Activated naive CD8-positive, alpha-beta T cell treated with anti-CD3 and anti-CD28 coated beads for 36 hours (primary cell): ENCODE measurements around the gene STRIP2. TPM values are rescaled to one million over a fixed set of nuclear protein-coding genes. Genes with fewer than 3 reads are reported as not detected.
"Not testable (repeated sequence)": the region's sequence is repeated elsewhere in the genome, so short reads cannot be mapped to it uniquely, and the experiment has no call there.

Source experiments
- DNase-seq: peaks from one replicate; pipeline ENCODE4 v3.0.0; 2021
- H3K27ac Mint-ChIP-seq: one replicate; pipeline ENCODE4 v1.8.0; 2022; ENCODE audit warnings: mild to moderate bottlenecking, moderate library complexity, mixed read lengths
- H3K27me3 Mint-ChIP-seq: one replicate; pipeline ENCODE4 v1.8.0; 2022; ENCODE audit warnings: mild to moderate bottlenecking, mixed read lengths
- H3K36me3 Mint-ChIP-seq: one replicate; pipeline ENCODE4 v1.8.0; 2021; ENCODE audit warnings: mild to moderate bottlenecking, mixed read lengths
- H3K4me1 Mint-ChIP-seq: one replicate; pipeline ENCODE4 v1.8.0; 2021; ENCODE audit warnings: mixed read lengths
- H3K4me3 Mint-ChIP-seq: one replicate; pipeline ENCODE4 v1.8.0; 2022; ENCODE audit warnings: mild to moderate bottlenecking, moderate library complexity, mixed read lengths
- H3K9me3 Mint-ChIP-seq: one replicate; pipeline ENCODE4 v1.8.0; 2022; ENCODE audit warnings: mixed read lengths
- total RNA-seq, 2 experiments: library from RNA; stranded (reverse); gene quantifications; one replicate each; pipeline ENCODE4 v1.2.3, GENCODE V29; 2021

STRIP2 gene
- total RNA-seq, 2 experiments from 2014 or later, result 6.9 to 7.9 TPM

GRCh38 chr7:129401967-129402860 is 32.0 kb upstream of the STRIP2 start:
- no peak for DNase-seq
- H3K27me3 Mint-ChIP-seq, result no peaks in the 10 kb centered on the region
- H3K9me3 Mint-ChIP-seq, result no peaks in the 10 kb centered on the region
- H3K4me3 Mint-ChIP-seq, result no peak overlapping the region
- peaks cover 2% of the 10 kb centered on the region for H3K36me3 Mint-ChIP-seq
- H3K27ac Mint-ChIP-seq, result no peak overlapping the region
- H3K4me1 Mint-ChIP-seq, result no peaks in the 10 kb centered on the region

- Mint-ChIP-seq H3K27ac (no peak overlapping the region), H3K9me3 (no peaks in the 10 kb centered on the region)
Observed at GRCh38 chr7:129405527-129405926, 28.7 kb upstream of the STRIP2 start.

GRCh38 chr7:129410238-129410637 is 24.0 kb upstream of the STRIP2 start:
- H3K36me3 Mint-ChIP-seq, result peaks cover 35% of the 10 kb centered on the region
- DNase-seq, H3K27me3 Mint-ChIP-seq, H3K4me1 Mint-ChIP-seq, H3K27ac Mint-ChIP-seq, H3K9me3 Mint-ChIP-seq, H3K4me3 Mint-ChIP-seq: not testable (repeated sequence)

More at GRCh38 chr7:129405527-129405926, 28.7 kb upstream of the STRIP2 start:
- H3K4me1 Mint-ChIP-seq, result no peaks in the 10 kb centered on the region
- H3K4me3 Mint-ChIP-seq, result no peak overlapping the region
- H3K36me3 Mint-ChIP-seq, result peaks cover 15% of the 10 kb centered on the region
- H3K27me3 Mint-ChIP-seq, result no peaks in the 10 kb centered on the region
- no peak for DNase-seq

GRCh38 chr7:129412501-129412900 is 21.7 kb upstream of the STRIP2 start:
- Mint-ChIP-seq H3K36me3 (peaks cover 33% of the 10 kb centered on the region), H3K27ac (no peak overlapping the region), H3K4me1 (no peaks in the 10 kb centered on the region), H3K27me3 (no peaks in the 10 kb centered on the region), H3K9me3 (peaks cover 6% of the 10 kb centered on the region), H3K4me3 (no peak overlapping the region)
- no peak for DNase-seq

- Mint-ChIP-seq H3K9me3 (peaks cover 3% of the 10 kb centered on the region), H3K27ac (no peak overlapping the region), H3K27me3 (no peaks in the 10 kb centered on the region), H3K4me3 (no peak overlapping the region), H3K36me3 (peaks cover 12% of the 10 kb centered on the region), H3K4me1 (no peaks in the 10 kb centered on the region)
- no peak for DNase-seq
Observed at GRCh38 chr7:129417073-129417472, 17.2 kb upstream of the STRIP2 start.

- no peaks in the 10 kb centered on the region for H3K27me3 Mint-ChIP-seq
- H3K9me3 Mint-ChIP-seq, result no peaks in the 10 kb centered on the region
Observed at GRCh38 chr7:129421717-129422250, 12.4 kb upstream of the STRIP2 start.

GRCh38 chr7:129422727-129423126 is 11.5 kb upstream of the STRIP2 start:
- H3K4me1 Mint-ChIP-seq, result no peaks in the 10 kb centered on the region
- peaks cover 7% of the 10 kb centered on the region for H3K36me3 Mint-ChIP-seq
- H3K9me3 Mint-ChIP-seq, result no peaks in the 10 kb centered on the region
- H3K27ac Mint-ChIP-seq, result no peak overlapping the region
- no peaks in the 10 kb centered on the region for H3K27me3 Mint-ChIP-seq
- DNase-seq, result no peak
- no peak overlapping the region for H3K4me3 Mint-ChIP-seq

More at GRCh38 chr7:129421717-129422250, 12.4 kb upstream of the STRIP2 start:
- Mint-ChIP-seq H3K36me3 (peaks cover 7% of the 10 kb centered on the region), H3K4me3 (no peak overlapping the region), H3K27ac (no peak overlapping the region), H3K4me1 (no peaks in the 10 kb centered on the region)
- no peak for DNase-seq

- no peak overlapping the region for H3K27ac Mint-ChIP-seq
- H3K36me3 Mint-ChIP-seq, result peaks cover 10% of the 10 kb centered on the region
- H3K4me1 Mint-ChIP-seq, result no peaks in the 10 kb centered on the region
- no peak overlapping the region for H3K4me3 Mint-ChIP-seq
- no peaks in the 10 kb centered on the region for H3K9me3 Mint-ChIP-seq
- H3K27me3 Mint-ChIP-seq, result no peaks in the 10 kb centered on the region
- DNase-seq, result no peak
Observed at GRCh38 chr7:129423700-129424410, 10.4 kb upstream of the STRIP2 start.

- H3K4me1 Mint-ChIP-seq, result no peaks in the 10 kb centered on the region
- H3K4me3 Mint-ChIP-seq, result no peak overlapping the region
- DNase-seq, result no peak
- peaks cover 10% of the 10 kb centered on the region for H3K36me3 Mint-ChIP-seq
- H3K27me3 Mint-ChIP-seq, result no peaks in the 10 kb centered on the region
- no peak overlapping the region for H3K27ac Mint-ChIP-seq
- no peaks in the 10 kb centered on the region for H3K9me3 Mint-ChIP-seq
Observed at GRCh38 chr7:129426482-129426881, 7.8 kb upstream of the STRIP2 start.

- Mint-ChIP-seq H3K27me3 (peaks cover 7% of the 10 kb centered on the region), H3K9me3 (no peaks in the 10 kb centered on the region), H3K4me3 (no peak overlapping the region), H3K27ac (no peak overlapping the region), H3K4me1 (no peaks in the 10 kb centered on the region), H3K36me3 (peaks cover 10% of the 10 kb centered on the region)
- no peak for DNase-seq
Observed at GRCh38 chr7:129427526-129428045, 6.6 kb upstream of the STRIP2 start.

- peaks cover 18% of the 10 kb centered on the region for H3K4me1 Mint-ChIP-seq
- H3K4me3 Mint-ChIP-seq, result no peak overlapping the region
- peaks cover 12% of the 10 kb centered on the region for H3K36me3 Mint-ChIP-seq
- peaks cover 36% of the 10 kb centered on the region for H3K27me3 Mint-ChIP-seq
- H3K27ac Mint-ChIP-seq, result no peak overlapping the region
- DNase-seq, result no peak
- no peaks in the 10 kb centered on the region for H3K9me3 Mint-ChIP-seq
Observed at GRCh38 chr7:129431911-129432643, 2.2 kb upstream of the STRIP2 start.

- Mint-ChIP-seq H3K9me3 (no peaks in the 10 kb centered on the region), H3K4me3 (peak overlapping the region; percentile 82), H3K27me3 (peaks cover 36% of the 10 kb centered on the region), H3K4me1 (peaks cover 29% of the 10 kb centered on the region), H3K27ac (no peak overlapping the region), H3K36me3 (peaks cover 12% of the 10 kb centered on the region)
- DNase-seq, result no peak
Observed at GRCh38 chr7:129434675-129435318, 565 bp downstream of the STRIP2 start.

GRCh38 chr7:129435414-129435829 is 1.2 kb downstream of the STRIP2 start:
- peaks cover 16% of the 10 kb centered on the region for H3K36me3 Mint-ChIP-seq
- DNase-seq, result no peak
- peak overlapping the region; percentile 82 for H3K4me3 Mint-ChIP-seq
- peaks cover 36% of the 10 kb centered on the region for H3K4me1 Mint-ChIP-seq
- no peak overlapping the region for H3K27ac Mint-ChIP-seq
- peaks cover 36% of the 10 kb centered on the region for H3K27me3 Mint-ChIP-seq
- no peaks in the 10 kb centered on the region for H3K9me3 Mint-ChIP-seq

- Mint-ChIP-seq H3K4me1 (peaks cover 37% of the 10 kb centered on the region), H3K27me3 (peaks cover 36% of the 10 kb centered on the region), H3K36me3 (peaks cover 19% of the 10 kb centered on the region), H3K4me3 (no peak overlapping the region), H3K27ac (no peak overlapping the region), H3K9me3 (no peaks in the 10 kb centered on the region)
- no peak for DNase-seq
Observed at GRCh38 chr7:129436335-129436923, 2.2 kb downstream of the STRIP2 start.
